OCI-LY7 (cell line): ENCODE data around the gene RBPMS2.

Experiments used
- EZH2phosphoT487 ChIP-seq: fragments of 200-600 bp; sonication (generic); IDR thresholded peaks from 2 replicates; pipeline ENCODE4 v1.6.1; 2018; ENCODE audit warnings: low read depth, borderline replicate concordance, mild to moderate bottlenecking, mixed run types, antibody characterized with exemption, low read length, moderate library complexity, mixed read lengths
- TF ChIP-seq, protein P1 (sequence below): fragments of 200-600 bp; sonication (generic); conservative IDR thresholded peaks from 2 replicates; pipeline ENCODE4 v1.5.1; 2014; ENCODE audit warnings: mild to moderate bottlenecking, antibody characterized with exemption, low read length, moderate library complexity, mixed read lengths

DNA sequence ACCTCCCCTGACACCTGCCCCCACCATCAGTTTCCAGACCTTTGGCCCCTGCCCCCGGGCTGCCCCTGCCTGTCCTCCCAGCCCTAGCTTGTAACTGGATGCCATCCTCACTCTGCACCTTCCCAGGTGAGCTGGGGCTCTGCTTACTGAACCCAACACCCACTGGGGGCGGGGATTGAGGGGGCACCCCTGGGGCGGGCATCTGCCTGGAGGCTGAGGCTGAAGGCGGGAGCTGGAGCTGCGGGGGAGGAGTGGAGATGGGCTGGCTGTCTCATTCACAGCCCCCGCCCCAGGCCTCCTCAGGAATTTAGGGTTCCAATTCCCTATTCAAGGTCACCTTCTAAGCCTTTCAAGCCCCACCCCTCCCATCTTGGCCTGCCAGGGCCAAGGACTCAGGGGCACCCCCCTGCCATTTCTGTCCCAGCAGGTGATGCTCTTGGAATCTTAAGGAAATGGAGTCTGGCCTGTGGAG lies 32.4 kb upstream of the RBPMS2 start:
- no peak for TF ChIP-seq EZH2phosphoT487
- TF ChIP-seq, protein P1, sequence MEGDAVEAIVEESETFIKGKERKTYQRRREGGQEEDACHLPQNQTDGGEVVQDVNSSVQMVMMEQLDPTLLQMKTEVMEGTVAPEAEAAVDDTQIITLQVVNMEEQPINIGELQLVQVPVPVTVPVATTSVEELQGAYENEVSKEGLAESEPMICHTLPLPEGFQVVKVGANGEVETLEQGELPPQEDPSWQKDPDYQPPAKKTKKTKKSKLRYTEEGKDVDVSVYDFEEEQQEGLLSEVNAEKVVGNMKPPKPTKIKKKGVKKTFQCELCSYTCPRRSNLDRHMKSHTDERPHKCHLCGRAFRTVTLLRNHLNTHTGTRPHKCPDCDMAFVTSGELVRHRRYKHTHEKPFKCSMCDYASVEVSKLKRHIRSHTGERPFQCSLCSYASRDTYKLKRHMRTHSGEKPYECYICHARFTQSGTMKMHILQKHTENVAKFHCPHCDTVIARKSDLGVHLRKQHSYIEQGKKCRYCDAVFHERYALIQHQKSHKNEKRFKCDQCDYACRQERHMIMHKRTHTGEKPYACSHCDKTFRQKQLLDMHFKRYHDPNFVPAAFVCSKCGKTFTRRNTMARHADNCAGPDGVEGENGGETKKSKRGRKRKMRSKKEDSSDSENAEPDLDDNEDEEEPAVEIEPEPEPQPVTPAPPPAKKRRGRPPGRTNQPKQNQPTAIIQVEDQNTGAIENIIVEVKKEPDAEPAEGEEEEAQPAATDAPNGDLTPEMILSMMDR: no peak
